ENCODE measurements around the gene RCCD1. TPM values are rescaled to one million over a fixed set of nuclear protein-coding genes. Genes with fewer than 3 reads are reported as not detected.

The RCCD1 gene
- total and polyA plus RNA-seq, 2 of the 8 experiments (the other 6 are each of a cell fraction or from before 2014, with no cell fraction given), result 9.9 to 18.8 TPM

DNA sequence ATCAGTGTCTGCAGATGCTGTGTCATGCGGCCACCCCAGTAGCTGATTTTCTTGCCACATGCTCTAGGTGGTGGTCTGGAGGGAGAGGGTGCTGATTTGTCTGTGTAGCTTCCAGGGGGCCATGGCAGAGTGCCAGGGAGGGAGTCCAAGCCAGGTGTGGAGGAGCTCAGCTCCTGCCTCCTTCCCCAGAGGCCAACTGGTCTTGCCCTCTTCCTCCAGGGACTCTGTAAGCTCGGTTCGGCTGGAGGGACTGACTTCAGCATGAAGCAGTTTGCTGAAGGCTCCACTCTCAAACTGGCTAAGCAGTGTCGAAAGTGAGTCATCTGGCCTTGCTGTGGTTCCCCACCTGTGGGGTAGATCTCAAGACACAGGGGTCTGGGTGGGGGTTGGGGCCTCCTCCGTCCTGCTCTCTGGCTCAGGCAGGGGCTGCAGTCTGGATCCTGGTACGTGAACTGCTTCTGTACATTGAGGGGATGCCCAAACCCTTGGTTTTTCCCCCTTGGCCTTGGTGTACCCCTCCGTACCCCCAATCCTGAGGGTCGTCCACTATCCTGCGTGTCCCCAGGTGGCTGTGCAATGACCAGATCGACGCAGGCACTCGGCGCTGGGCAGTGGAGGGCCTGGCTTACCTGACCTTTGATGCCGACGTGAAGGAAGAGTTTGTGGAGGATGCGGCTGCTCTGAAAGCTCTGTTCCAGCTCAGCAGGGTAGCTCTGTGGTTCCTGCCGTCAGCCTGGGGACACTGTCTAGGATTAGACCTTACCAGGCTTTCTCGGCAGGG is 6.9 kb upstream of the RCCD1 start:
- no peak overlapping the region for H2AK5ac ChIP-seq (ENCODE audit: low read depth, low read length)
- H3K4ac ChIP-seq (replicated peaks; ENCODE audit: insufficient read length, low read depth, low read length), result no peak overlapping the region
- no peak overlapping the region for H2BK15ac ChIP-seq (ENCODE audit: low read length)
- no peak overlapping the region for H2BK120ac ChIP-seq (replicated peaks; ENCODE audit: low read depth, low read length)
- no peak overlapping the region for H3K18ac ChIP-seq (ENCODE audit: extremely low read depth, low read length)
- no peak overlapping the region for H3K4me2 ChIP-seq (ENCODE audit: insufficient read depth in 1 of 2, low read depth in 2 of 2, low read length in 2 of 2)
- no peak overlapping the region; the same call in 1 of the 2 replicates for H2BK5ac ChIP-seq (ENCODE audit: low read depth, low read length)
- no peaks in the 10 kb centered on the region for H3K4me1 ChIP-seq (replicated peaks in 1 of 4; ENCODE audit: control insufficient read depth in 3 of 4, insufficient read depth in 4 of 4, low read length in 3 of 4)
- H4K8ac ChIP-seq (ENCODE audit: extremely low read depth, insufficient read depth, low read length), result no peak overlapping the region
- H2BK12ac ChIP-seq (ENCODE audit: low read depth, low read length), result no peak overlapping the region
- H4K20me1 ChIP-seq (replicated peaks in 1 of 2; ENCODE audit: control insufficient read depth in 1 of 2, insufficient read depth in 2 of 2, low read length in 2 of 2), result peaks cover 2% of the 10 kb centered on the region in 2 experiments
- peaks cover 14 to 73% (median 41%) of the 10 kb centered on the region in 4 experiments for H3K36me3 ChIP-seq (ENCODE audit: control insufficient read depth in 2 of 4, insufficient read depth in 4 of 4, low read length in 3 of 4)
- POLR2A ChIA-PET (ENCODE audit: partially characterized antibody), result interaction anchor here (1.1 to 1.2 kb wide), 2 partner anchors 10 to 87 kb away, joined by 3 to 4 read pairs; no protein-coding TSS in a partner anchor
- H3K4me3 ChIP-seq (ENCODE audit: extremely low read depth in 1 of 4, insufficient read depth in 2 of 4, low read depth in 3 of 4, low read length in 4 of 4), result no peak overlapping the region
- no peak overlapping the region for H3K14ac ChIP-seq (ENCODE audit: insufficient read length)
- no peaks in the 10 kb centered on the region for H3K23me2 ChIP-seq (ENCODE audit: low read depth, low read length)
- no peak overlapping the region for H3K23ac ChIP-seq (ENCODE audit: insufficient read length)
- no peak for DNase-seq (ENCODE audit: low read depth in 1 of 2, low spot score in 2 of 2)
- no peak overlapping the region for H2AFZ ChIP-seq (ENCODE audit: low read length)
- no peak overlapping the region for H4K5ac ChIP-seq (ENCODE audit: insufficient read length, low read depth, low read length)
- no peaks in the 10 kb centered on the region; the same call in 1 of the 2 replicates for H3K79me1 ChIP-seq (ENCODE audit: low read depth, low read length)
- H3K79me2 ChIP-seq (ENCODE audit: control insufficient read depth in 1 of 2, insufficient read depth in 2 of 2, low read length in 2 of 2), result no peaks in the 10 kb centered on the region
- FAIRE-seq, result no peak
- H2BK20ac ChIP-seq (ENCODE audit: low read length), result no peak overlapping the region
- CTCF ChIA-PET (ENCODE audit: partially characterized antibody), result interaction anchor here (0.9 to 20.7 kb wide), 4 partner anchors 7 to 146 kb away, joined by 3 to 306 read pairs (median 154); partner anchors contain the start of genes HDDC3, RCCD1 and UNC45A
- H3K27ac ChIP-seq (ENCODE audit: low read depth, low read length), result no peak overlapping the region
- no peaks in the 10 kb centered on the region for H3K27me3 ChIP-seq (replicated peaks in 1 of 4; ENCODE audit: control insufficient read depth in 3 of 4, extremely low read depth in 1 of 4, insufficient read depth in 3 of 4, low read length in 3 of 4)
- no peak overlapping the region for H3K9ac ChIP-seq (replicated peaks in 1 of 4; ENCODE audit: extremely low read depth in 1 of 4, low read depth in 3 of 4, low read length in 3 of 4)
- no peak overlapping the region for H4K91ac ChIP-seq (replicated peaks; ENCODE audit: insufficient read length, low read length)
- 91% methylated on average over 18 of the region's 18 CpGs; no CpG with 5 or more reads in 1 of the 2 experiments for WGBS, 2 experiments (ENCODE audit: extremely low coverage in 1 of 2, insufficient coverage in 1 of 2, insufficient read length in 1 of 2, insufficient replicate concordance in 2 of 2, low coverage in 1 of 2, low lambda C conversion rate in 2 of 2, missing lambda C conversion rate in 1 of 2)
- H3K56ac ChIP-seq (replicated peaks; ENCODE audit: insufficient read length, low read depth, low read length), result no peak overlapping the region
- no peaks in the 10 kb centered on the region for H3K9me3 ChIP-seq (ENCODE audit: insufficient read depth in 2 of 2, low read depth in 1 of 2, low read length in 1 of 2)
- TF ChIP-seq TEAD4 (IDR thresholded peaks at IDR 0.05; ENCODE audit: low read depth, low read length) (no peak), BRCA1 (IDR thresholded peaks at IDR 0.05; ENCODE audit: low read depth, low read length) (no peak), TBP (IDR thresholded peaks at IDR 0.05; ENCODE audit: low read depth, low read length) (no peak), HDAC6 (IDR thresholded peaks at IDR 0.05; ENCODE audit: low read depth, low read length) (no peak), CEBPB (IDR thresholded peaks at IDR 0.05; ENCODE audit: low read depth, low read length) (no peak), RFX5 (IDR thresholded peaks at IDR 0.05; ENCODE audit: borderline replicate concordance, low read depth, low read length) (no peak), FOSL1 (IDR thresholded peaks at IDR 0.05; ENCODE audit: insufficient read depth, low read depth, low read length) (no peak), GTF2F1 (IDR thresholded peaks at IDR 0.05; ENCODE audit: borderline replicate concordance, low read depth, low read length) (no peak), NRF1 (IDR thresholded peaks at IDR 0.05; ENCODE audit: low read depth, low read length) (no peak)
- TF ChIP-seq, protein P1, sequence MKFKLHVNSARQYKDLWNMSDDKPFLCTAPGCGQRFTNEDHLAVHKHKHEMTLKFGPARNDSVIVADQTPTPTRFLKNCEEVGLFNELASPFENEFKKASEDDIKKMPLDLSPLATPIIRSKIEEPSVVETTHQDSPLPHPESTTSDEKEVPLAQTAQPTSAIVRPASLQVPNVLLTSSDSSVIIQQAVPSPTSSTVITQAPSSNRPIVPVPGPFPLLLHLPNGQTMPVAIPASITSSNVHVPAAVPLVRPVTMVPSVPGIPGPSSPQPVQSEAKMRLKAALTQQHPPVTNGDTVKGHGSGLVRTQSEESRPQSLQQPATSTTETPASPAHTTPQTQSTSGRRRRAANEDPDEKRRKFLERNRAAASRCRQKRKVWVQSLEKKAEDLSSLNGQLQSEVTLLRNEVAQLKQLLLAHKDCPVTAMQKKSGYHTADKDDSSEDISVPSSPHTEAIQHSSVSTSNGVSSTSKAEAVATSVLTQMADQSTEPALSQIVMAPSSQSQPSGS (IDR thresholded peaks at IDR 0.05; ENCODE audit: low read length), result no peak

Data from H1 (cell line).